ENCODE results near the gene SLC39A2.

The SLC39A2 gene

DNA sequence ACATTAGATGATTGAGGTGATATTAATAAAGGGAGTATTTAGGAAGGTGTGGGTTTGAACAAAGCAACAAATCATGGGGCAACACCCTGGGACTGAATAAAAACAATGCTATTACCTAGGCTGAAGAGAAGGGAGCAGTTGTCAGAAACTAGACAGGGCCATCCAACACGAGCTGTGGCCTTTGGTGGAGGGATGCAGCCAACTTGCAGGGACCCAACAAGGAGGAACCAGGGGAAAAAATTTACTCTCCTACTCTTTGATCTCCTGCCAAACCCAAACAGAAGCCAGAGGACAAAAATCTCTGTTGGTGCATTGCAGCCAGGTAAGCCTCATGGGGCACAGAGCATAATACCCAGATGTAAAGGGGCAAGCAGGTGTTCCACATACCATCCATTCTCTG, 12.0 kb downstream of the SLC39A2 start:
- Histone ChIP-seq H3K56ac (ENCODE audit: low read length) (no peak overlapping the region), H2BK5ac (ENCODE audit: low read length) (no peak overlapping the region), H3K4ac (ENCODE audit: low read depth, low read length) (no peak overlapping the region), H3K27ac (ENCODE audit: low read depth, low read length) (no peak overlapping the region), H3K4me3 (ENCODE audit: low read length) (no peak overlapping the region), H3K4me1 (ENCODE audit: control insufficient read depth, low read depth, low read length) (peaks cover 2% of the 10 kb centered on the region), H2AK5ac (ENCODE audit: low read length) (no peak overlapping the region), H3K79me2 (ENCODE audit: control insufficient read depth, insufficient read depth, low read length) (no peaks in the 10 kb centered on the region), H4K8ac (ENCODE audit: low read depth, low read length) (no peak overlapping the region), H3K27me3 (ENCODE audit: insufficient read depth, low read length, poor library complexity) (no peaks in the 10 kb centered on the region), H3K9ac (ENCODE audit: low read length) (no peak overlapping the region), H4K5ac (ENCODE audit: low read length) (no peak overlapping the region), H3K4me2 (ENCODE audit: low read length) (no peak overlapping the region), H3K36me3 (ENCODE audit: control insufficient read depth, insufficient read depth, low read length) (no peaks in the 10 kb centered on the region), H3K23ac (ENCODE audit: low read length) (no peak overlapping the region), H2BK120ac (ENCODE audit: low read depth, low read length) (no peak overlapping the region), H2BK15ac (replicated peaks; ENCODE audit: low read depth) (no peak overlapping the region), H3K18ac (ENCODE audit: low read length) (no peak overlapping the region), H3K79me1 (ENCODE audit: low read length) (no peaks in the 10 kb centered on the region)
- DNase-seq, result no peak
- WGBS (ENCODE audit: extremely low coverage, insufficient coverage, low lambda C conversion rate), result no CpG with 5 or more reads among the region's 1 CpG

DNA sequence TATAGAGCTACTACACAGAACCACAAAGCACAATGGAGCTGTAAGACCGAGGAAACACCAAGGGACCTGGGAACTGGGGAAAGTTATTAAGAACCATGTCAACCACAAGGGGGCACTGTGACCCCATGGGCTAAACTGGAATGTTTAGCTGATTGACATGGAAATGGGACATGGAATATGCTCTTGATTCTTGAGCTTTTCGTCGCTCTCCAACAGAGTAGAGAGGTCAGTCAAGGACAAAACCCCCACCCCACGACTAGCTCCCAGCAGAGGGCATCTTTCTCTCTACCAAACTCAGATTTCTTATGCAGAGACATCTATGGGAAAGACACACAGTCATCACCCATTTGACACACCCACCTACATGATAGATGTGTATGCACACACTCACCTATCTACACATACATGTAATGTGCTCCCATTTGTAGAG, 15.7 kb downstream of the SLC39A2 start:
- no peak overlapping the region for H4K8ac ChIP-seq (ENCODE audit: low read depth, low read length)
- peak overlapping the region; percentile 53 for H3K56ac ChIP-seq (ENCODE audit: low read length)
- no peak overlapping the region for H3K27ac ChIP-seq (ENCODE audit: low read depth, low read length)
- H3K9ac ChIP-seq (ENCODE audit: low read length), result no peak overlapping the region
- no peak overlapping the region for H4K5ac ChIP-seq (ENCODE audit: low read length)
- H3K18ac ChIP-seq (ENCODE audit: low read length), result no peak overlapping the region
- H2BK5ac ChIP-seq (ENCODE audit: low read length), result no peak overlapping the region
- no peaks in the 10 kb centered on the region for H3K79me1 ChIP-seq (ENCODE audit: low read length)
- H2AK5ac ChIP-seq (ENCODE audit: low read length), result no peak overlapping the region
- no peaks in the 10 kb centered on the region for H3K79me2 ChIP-seq (ENCODE audit: control insufficient read depth, insufficient read depth, low read length)
- no peaks in the 10 kb centered on the region for H3K36me3 ChIP-seq (ENCODE audit: control insufficient read depth, insufficient read depth, low read length)
- no peak overlapping the region for H2BK15ac ChIP-seq (replicated peaks; ENCODE audit: low read depth)
- no peak overlapping the region for H3K23ac ChIP-seq (ENCODE audit: low read length)
- no peak overlapping the region for H3K4me3 ChIP-seq (ENCODE audit: low read length)
- H3K27me3 ChIP-seq (ENCODE audit: insufficient read depth, low read length, poor library complexity), result no peaks in the 10 kb centered on the region
- H3K4ac ChIP-seq (ENCODE audit: low read depth, low read length), result no peak overlapping the region
- no CpG with 5 or more reads among the region's 4 CpGs for WGBS (ENCODE audit: extremely low coverage, insufficient coverage, low lambda C conversion rate)
- H3K4me1 ChIP-seq (ENCODE audit: control insufficient read depth, low read depth, low read length), result peaks cover 2% of the 10 kb centered on the region
- H2BK120ac ChIP-seq (ENCODE audit: low read depth, low read length), result no peak overlapping the region
- no peak overlapping the region for H3K4me2 ChIP-seq (ENCODE audit: low read length)
- peak; percentile 94 for DNase-seq

DNA sequence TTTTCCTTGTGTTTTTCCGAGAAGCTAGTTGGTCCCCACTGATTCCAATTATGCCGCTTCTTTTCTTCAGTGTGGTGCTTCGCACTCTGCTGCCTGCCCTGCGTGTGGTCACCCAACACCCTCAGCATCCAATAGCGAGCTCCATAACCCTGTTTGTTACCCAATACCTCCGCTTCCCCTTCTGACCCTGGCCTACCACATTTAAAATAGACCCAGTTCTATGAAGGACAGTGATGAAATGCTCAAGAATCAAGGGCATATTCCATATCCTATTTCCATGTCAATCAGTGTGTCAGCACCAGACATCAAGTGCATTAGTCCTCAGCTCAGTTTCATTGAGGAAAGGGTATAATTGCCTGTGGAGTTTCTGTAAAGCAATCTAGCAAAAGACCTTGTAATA, 16.2 kb downstream of the SLC39A2 start:
- WGBS (ENCODE audit: extremely low coverage, insufficient coverage, low lambda C conversion rate), result no CpG with 5 or more reads among the region's 6 CpGs
- Histone ChIP-seq H3K56ac (ENCODE audit: low read length) (no peak overlapping the region), H3K36me3 (ENCODE audit: control insufficient read depth, insufficient read depth, low read length) (no peaks in the 10 kb centered on the region)

DNA sequence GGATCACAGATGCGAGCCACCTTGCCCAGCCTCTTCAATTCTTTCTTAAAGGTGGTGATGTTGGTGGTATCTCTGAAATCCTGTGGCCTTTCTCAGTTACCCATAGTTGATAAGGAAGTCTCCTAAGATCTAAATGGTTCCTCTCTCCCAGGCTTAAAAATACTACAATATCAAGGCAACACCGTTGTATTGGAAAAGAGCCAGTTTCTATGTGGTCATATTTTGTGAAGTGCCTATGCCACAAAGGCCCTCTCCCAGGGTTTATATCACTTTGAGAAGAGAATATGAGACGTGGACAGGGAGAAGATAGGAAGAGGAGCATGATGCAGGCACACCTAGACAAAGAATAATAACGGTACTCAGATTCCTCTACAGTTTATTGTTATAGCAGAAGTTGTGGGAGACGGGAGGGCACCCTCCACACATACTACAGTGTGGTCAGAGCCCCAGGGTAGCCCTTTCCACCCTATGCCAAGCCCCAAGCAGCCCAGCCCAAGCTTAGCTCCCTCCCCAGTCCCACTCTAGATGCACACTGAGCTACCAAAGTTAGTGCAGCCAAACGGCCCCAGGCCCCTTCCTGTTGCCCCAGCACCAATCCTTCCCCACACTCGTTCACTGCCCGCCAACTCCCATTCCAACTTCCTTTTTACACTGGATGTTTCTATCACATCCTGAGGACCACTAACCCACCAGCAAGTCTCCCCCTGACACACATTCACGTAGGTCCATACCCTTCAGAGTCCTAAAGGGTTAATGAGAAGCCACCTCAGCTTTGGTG, 17.5 kb downstream of the SLC39A2 start:
- no peaks in the 10 kb centered on the region for H3K79me1 ChIP-seq (ENCODE audit: low read length)
- WGBS (ENCODE audit: extremely low coverage, insufficient coverage, low lambda C conversion rate), result no CpG with 5 or more reads among the region's 9 CpGs
- DNase-seq, result no peak
- H3K4me3 ChIP-seq (ENCODE audit: low read length), result no peak overlapping the region
- no peak overlapping the region for H4K8ac ChIP-seq (ENCODE audit: low read depth, low read length)
- H3K36me3 ChIP-seq (ENCODE audit: control insufficient read depth, insufficient read depth, low read length), result no peaks in the 10 kb centered on the region
- H3K79me2 ChIP-seq (ENCODE audit: control insufficient read depth, insufficient read depth, low read length), result no peaks in the 10 kb centered on the region
- no peak overlapping the region for H3K27ac ChIP-seq (ENCODE audit: low read depth, low read length)
- H3K18ac ChIP-seq (ENCODE audit: low read length), result no peak overlapping the region
- H4K5ac ChIP-seq (ENCODE audit: low read length), result no peak overlapping the region
- H3K4me2 ChIP-seq (ENCODE audit: low read length), result no peak overlapping the region
- H2AK5ac ChIP-seq (ENCODE audit: low read length), result no peak overlapping the region
- H2BK5ac ChIP-seq (ENCODE audit: low read length), result no peak overlapping the region
- H2BK120ac ChIP-seq (ENCODE audit: low read depth, low read length), result no peak overlapping the region
- no peaks in the 10 kb centered on the region for H3K27me3 ChIP-seq (ENCODE audit: insufficient read depth, low read length, poor library complexity)
- no peak overlapping the region for H3K23ac ChIP-seq (ENCODE audit: low read length)
- H3K56ac ChIP-seq (ENCODE audit: low read length), result no peak overlapping the region
- H3K4me1 ChIP-seq (ENCODE audit: control insufficient read depth, low read depth, low read length), result peaks cover 2% of the 10 kb centered on the region
- no peak overlapping the region for H3K4ac ChIP-seq (ENCODE audit: low read depth, low read length)
- H3K9ac ChIP-seq (ENCODE audit: low read length), result no peak overlapping the region
- no peak overlapping the region for H2BK15ac ChIP-seq (replicated peaks; ENCODE audit: low read depth)

More for the DNA sequence above, 16.2 kb downstream of the SLC39A2 start:
- Histone ChIP-seq H3K4me3 (ENCODE audit: low read length) (no peak overlapping the region), H3K4me1 (ENCODE audit: control insufficient read depth, low read depth, low read length) (peaks cover 2% of the 10 kb centered on the region), H2BK120ac (ENCODE audit: low read depth, low read length) (no peak overlapping the region), H3K4me2 (ENCODE audit: low read length) (no peak overlapping the region), H3K4ac (ENCODE audit: low read depth, low read length) (no peak overlapping the region), H4K5ac (ENCODE audit: low read length) (no peak overlapping the region), H3K9ac (ENCODE audit: low read length) (no peak overlapping the region), H3K18ac (ENCODE audit: low read length) (no peak overlapping the region), H2BK5ac (ENCODE audit: low read length) (no peak overlapping the region), H3K79me2 (ENCODE audit: control insufficient read depth, insufficient read depth, low read length) (no peaks in the 10 kb centered on the region), H3K23ac (ENCODE audit: low read length) (no peak overlapping the region), H2BK15ac (replicated peaks; ENCODE audit: low read depth) (no peak overlapping the region), H3K27me3 (ENCODE audit: insufficient read depth, low read length, poor library complexity) (no peaks in the 10 kb centered on the region), H4K8ac (ENCODE audit: low read depth, low read length) (no peak overlapping the region), H3K27ac (ENCODE audit: low read depth, low read length) (no peak overlapping the region), H3K79me1 (ENCODE audit: low read length) (no peaks in the 10 kb centered on the region), H2AK5ac (ENCODE audit: low read length) (no peak overlapping the region)
- no peak for DNase-seq

GRCh38 chr14:21017528-21018245, 18.6 kb downstream of the SLC39A2 start:
- Histone ChIP-seq H4K8ac (ENCODE audit: low read depth, low read length) (no peak overlapping the region), H2BK120ac (ENCODE audit: low read depth, low read length) (no peak overlapping the region), H2AK5ac (ENCODE audit: low read length) (no peak overlapping the region), H3K4me2 (ENCODE audit: low read length) (no peak overlapping the region), H3K9ac (ENCODE audit: low read length) (no peak overlapping the region), H3K27ac (ENCODE audit: low read depth, low read length) (no peak overlapping the region), H3K4me1 (ENCODE audit: control insufficient read depth, low read depth, low read length) (peaks cover 2% of the 10 kb centered on the region), H3K4me3 (ENCODE audit: low read length) (no peak overlapping the region), H3K79me2 (ENCODE audit: control insufficient read depth, insufficient read depth, low read length) (no peaks in the 10 kb centered on the region), H3K79me1 (ENCODE audit: low read length) (no peaks in the 10 kb centered on the region), H4K5ac (ENCODE audit: low read length) (no peak overlapping the region), H2BK15ac (replicated peaks; ENCODE audit: low read depth) (no peak overlapping the region), H3K27me3 (ENCODE audit: insufficient read depth, low read length, poor library complexity) (no peaks in the 10 kb centered on the region), H3K18ac (ENCODE audit: low read length) (no peak overlapping the region), H2BK5ac (ENCODE audit: low read length) (no peak overlapping the region), H3K23ac (ENCODE audit: low read length) (no peak overlapping the region), H3K4ac (ENCODE audit: low read depth, low read length) (no peak overlapping the region), H3K56ac (ENCODE audit: low read length) (no peak overlapping the region), H3K36me3 (ENCODE audit: control insufficient read depth, insufficient read depth, low read length) (no peaks in the 10 kb centered on the region)
- DNase-seq, result no peak
- WGBS (ENCODE audit: extremely low coverage, insufficient coverage, low lambda C conversion rate), result no CpG with 5 or more reads among the region's 28 CpGs
